HEK293 (cell line): ENCODE results near the gene CCDC190.

Experiments
- CTCF ChIA-PET: fragments of 350-600 bp; formaldehyde crosslinking; extraction: SDS; loops from one replicate; lab custom pipeline; 2021; ENCODE audit warnings: antibody characterized with exemption; lab: Yijun Ruan, JAX
- POLR2A ChIA-PET: fragments of 300-600 bp; formaldehyde crosslinking; extraction: SDS; loops from one replicate; lab custom pipeline; 2020; ENCODE audit warnings: antibody characterized with exemption, inconsistent platforms; lab: Yijun Ruan, JAX
- H3K27ac ChIP-seq: fragments of 200-500 bp; sonication (Bioruptor generic); 2 replicates; pipeline ENCODE4 v1.5.1; 2014; ENCODE audit warnings: low read depth, low read length, control low read depth, inconsistent platforms; ENCODE audit errors: extremely low read depth
- H3K36me3 ChIP-seq, 2 experiments: fragments of 200-500 bp in 1 of 2; sonication (Bioruptor generic) in 1 of 2; 1 replicate in 1 of 2; 2 replicates in 1 of 2; pipeline ENCODE4 v1.5.1; 2014 to 2017; ENCODE audit warnings: inconsistent platforms in 2 of 2, low read length in 2 of 2; ENCODE audit not compliant: control insufficient read depth in 2 of 2, insufficient read depth in 1 of 2
- H3K4me1 ChIP-seq: fragments of 200-500 bp; sonication (Bioruptor generic); 2 replicates; pipeline ENCODE4 v1.5.1; 2014; ENCODE audit warnings: mild to moderate bottlenecking, low read length, inconsistent platforms; ENCODE audit not compliant: control insufficient read depth, insufficient read depth
- H3K4me3 ChIP-seq: 2 replicates; pipeline ENCODE4 v1.5.1; 2011; ENCODE audit warnings: low read depth, mild to moderate bottlenecking, control low read depth, low read length, moderate library complexity
- H3K9me3 ChIP-seq: fragments of 200-500 bp; sonication (Bioruptor generic); 2 replicates; pipeline ENCODE4 v1.5.1; 2014; ENCODE audit warnings: low read depth, low read length, inconsistent platforms; ENCODE audit not compliant: control insufficient read depth, insufficient read depth
- BCL11B ChIP-seq: fragments of 450-650 bp; formaldehyde crosslinking; IDR thresholded peaks from 2 replicates; pipeline ENCODE4 v1.5.1; 2016; ENCODE audit warnings: low read depth, missing biosample characterization, missing genetic modification characterization
- GLIS2 ChIP-seq: fragments of 450-650 bp; formaldehyde crosslinking; IDR thresholded peaks from 2 replicates; pipeline ENCODE4 v1.5.1; 2016; ENCODE audit warnings: missing biosample characterization, missing genetic modification characterization
- KLF1 ChIP-seq: fragments of 450-650 bp; formaldehyde crosslinking; IDR thresholded peaks from 2 replicates; pipeline ENCODE4 v1.5.1; 2016; ENCODE audit warnings: missing biosample characterization, missing genetic modification characterization
- SALL2 ChIP-seq: fragments of 450-650 bp; formaldehyde crosslinking; IDR thresholded peaks from 2 replicates; pipeline ENCODE4 v1.5.0; 2017; ENCODE audit warnings: missing biosample characterization, mild to moderate bottlenecking, missing genetic modification characterization, borderline replicate concordance
- WT1 ChIP-seq: fragments of 450-650 bp; formaldehyde crosslinking; IDR thresholded peaks from 2 replicates; pipeline ENCODE4 v1.5.1; 2016; ENCODE audit warnings: missing biosample characterization, missing genetic modification characterization
- ZNF157 ChIP-seq: fragments of 450-650 bp; formaldehyde crosslinking; IDR thresholded peaks from 2 replicates; pipeline ENCODE4 v1.5.1; 2016; ENCODE audit warnings: missing biosample characterization, missing genetic modification characterization
- ZNF311 ChIP-seq: fragments of 450-650 bp; formaldehyde crosslinking; IDR thresholded peaks from 2 replicates; pipeline ENCODE4 v1.5.1; 2017; ENCODE audit warnings: missing biosample characterization, missing genetic modification characterization, borderline replicate concordance
- ZNF335 ChIP-seq: fragments of 450-650 bp; formaldehyde crosslinking; conservative IDR thresholded peaks from 2 replicates; pipeline ENCODE4 v1.5.1; 2016; ENCODE audit warnings: missing biosample characterization, missing genetic modification characterization
- ZNF585B ChIP-seq: fragments of 450-650 bp; formaldehyde crosslinking; IDR thresholded peaks from 2 replicates; pipeline ENCODE4 v1.5.1; 2016; ENCODE audit warnings: missing biosample characterization, missing genetic modification characterization
- ZNF610 ChIP-seq: fragments of 450-650 bp; formaldehyde crosslinking; IDR thresholded peaks from 2 replicates; pipeline ENCODE4 v1.5.1; 2016; ENCODE audit warnings: missing biosample characterization, missing genetic modification characterization, borderline replicate concordance
- ZNF621 ChIP-seq: fragments of 450-650 bp; formaldehyde crosslinking; IDR thresholded peaks from 2 replicates; pipeline ENCODE4 v1.5.1; 2017; ENCODE audit warnings: missing biosample characterization, missing genetic modification characterization
- ZNF629 ChIP-seq: fragments of 450-650 bp; formaldehyde crosslinking; IDR thresholded peaks from 2 replicates; pipeline ENCODE4 v1.5.1; 2017; ENCODE audit warnings: missing biosample characterization, missing genetic modification characterization
- ZNF658 ChIP-seq: fragments of 450-650 bp; formaldehyde crosslinking; IDR thresholded peaks from 2 replicates; pipeline ENCODE4; 2016; ENCODE audit warnings: missing biosample characterization, missing genetic modification characterization
- ZSCAN23 ChIP-seq: fragments of 450-650 bp; formaldehyde crosslinking; IDR thresholded peaks from 2 replicates; pipeline ENCODE4 v1.5.1; 2016; ENCODE audit warnings: missing biosample characterization, missing genetic modification characterization
- TF ChIP-seq, protein P1 (sequence below): fragments of 450-650 bp; formaldehyde crosslinking; conservative IDR thresholded peaks from 2 replicates; pipeline ENCODE4 v1.5.1; 2016; ENCODE audit warnings: low read depth, missing biosample characterization, missing genetic modification characterization
- TF ChIP-seq, protein P2 (sequence below): fragments of 450-650 bp; formaldehyde crosslinking; IDR thresholded peaks from 2 replicates; pipeline ENCODE4; 2016; ENCODE audit warnings: missing biosample characterization, missing genetic modification characterization
- TF ChIP-seq, protein P3 (sequence below): fragments of 450-650 bp; formaldehyde crosslinking; IDR thresholded peaks from 2 replicates; pipeline ENCODE4 v1.5.1; 2016; ENCODE audit warnings: missing biosample characterization, missing genetic modification characterization
- TF ChIP-seq, protein P4 (sequence below): fragments of 450-650 bp; formaldehyde crosslinking; IDR thresholded peaks from 2 replicates; pipeline ENCODE4 v1.5.1; 2017; ENCODE audit warnings: missing biosample characterization, missing genetic modification characterization

CCDC190 gene

DNA sequence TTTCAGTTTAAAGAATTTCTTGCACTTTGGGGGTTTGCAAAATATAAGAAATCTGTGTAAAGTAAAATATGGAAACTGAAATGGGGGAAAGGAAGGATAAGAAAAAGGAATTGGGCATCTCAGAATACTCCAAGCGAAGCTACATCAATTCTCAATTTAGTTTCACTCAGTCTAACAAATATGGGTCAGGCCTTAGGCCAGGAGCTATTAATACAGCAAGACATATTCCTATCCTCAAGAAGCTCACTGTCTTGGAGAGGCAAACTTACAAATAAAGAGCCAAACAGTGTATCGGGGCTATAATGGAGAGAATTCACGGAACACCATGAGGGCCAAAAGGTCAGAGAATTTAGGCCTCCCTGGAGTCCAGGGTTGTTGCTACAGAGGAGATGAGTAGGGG is 43.0 kb upstream of the CCDC190 start:
- peaks cover 2% of the 10 kb centered on the region; the same call in 1 of the 2 replicates for H3K4me1 ChIP-seq
- no peaks in the 10 kb centered on the region for H3K9me3 ChIP-seq
- H3K36me3 ChIP-seq = no peaks in the 10 kb centered on the region
- POLR2A ChIA-PET = no interaction called here
- TF ChIP-seq, protein P1, sequence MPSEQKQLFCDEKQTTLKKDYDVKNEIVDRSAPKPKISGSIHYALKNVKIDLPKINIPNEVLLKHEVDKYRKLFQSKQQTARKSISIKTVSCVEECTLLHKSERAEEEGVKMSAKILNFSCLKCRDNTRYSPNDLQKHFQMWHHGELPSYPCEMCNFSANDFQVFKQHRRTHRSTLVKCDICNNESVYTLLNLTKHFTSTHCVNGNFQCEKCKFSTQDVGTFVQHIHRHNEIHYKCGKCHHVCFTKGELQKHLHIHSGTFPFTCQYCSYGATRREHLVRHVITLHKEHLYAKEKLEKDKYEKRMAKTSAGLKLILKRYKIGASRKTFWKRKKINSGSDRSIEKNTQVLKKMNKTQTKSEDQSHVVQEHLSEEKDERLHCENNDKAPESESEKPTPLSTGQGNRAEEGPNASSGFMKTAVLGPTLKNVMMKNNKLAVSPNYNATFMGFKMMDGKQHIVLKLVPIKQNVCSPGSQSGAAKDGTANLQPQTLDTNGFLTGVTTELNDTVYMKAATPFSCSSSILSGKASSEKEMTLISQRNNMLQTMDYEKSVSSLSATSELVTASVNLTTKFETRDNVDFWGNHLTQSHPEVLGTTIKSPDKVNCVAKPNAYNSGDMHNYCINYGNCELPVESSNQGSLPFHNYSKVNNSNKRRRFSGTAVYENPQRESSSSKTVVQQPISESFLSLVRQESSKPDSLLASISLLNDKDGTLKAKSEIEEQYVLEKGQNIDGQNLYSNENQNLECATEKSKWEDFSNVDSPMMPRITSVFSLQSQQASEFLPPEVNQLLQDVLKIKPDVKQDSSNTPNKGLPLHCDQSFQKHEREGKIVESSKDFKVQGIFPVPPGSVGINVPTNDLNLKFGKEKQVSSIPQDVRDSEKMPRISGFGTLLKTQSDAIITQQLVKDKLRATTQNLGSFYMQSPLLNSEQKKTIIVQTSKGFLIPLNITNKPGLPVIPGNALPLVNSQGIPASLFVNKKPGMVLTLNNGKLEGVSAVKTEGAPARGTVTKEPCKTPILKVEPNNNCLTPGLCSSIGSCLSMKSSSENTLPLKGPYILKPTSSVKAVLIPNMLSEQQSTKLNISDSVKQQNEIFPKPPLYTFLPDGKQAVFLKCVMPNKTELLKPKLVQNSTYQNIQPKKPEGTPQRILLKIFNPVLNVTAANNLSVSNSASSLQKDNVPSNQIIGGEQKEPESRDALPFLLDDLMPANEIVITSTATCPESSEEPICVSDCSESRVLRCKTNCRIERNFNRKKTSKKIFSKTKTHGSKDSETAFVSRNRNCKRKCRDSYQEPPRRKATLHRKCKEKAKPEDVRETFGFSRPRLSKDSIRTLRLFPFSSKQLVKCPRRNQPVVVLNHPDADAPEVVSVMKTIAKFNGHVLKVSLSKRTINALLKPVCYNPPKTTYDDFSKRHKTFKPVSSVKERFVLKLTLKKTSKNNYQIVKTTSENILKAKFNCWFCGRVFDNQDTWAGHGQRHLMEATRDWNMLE (tag by site-specific recombination) = no peak
- TF ChIP-seq GLIS2 (tag by site-specific recombination) = no peak
- TF ChIP-seq, protein P2, sequence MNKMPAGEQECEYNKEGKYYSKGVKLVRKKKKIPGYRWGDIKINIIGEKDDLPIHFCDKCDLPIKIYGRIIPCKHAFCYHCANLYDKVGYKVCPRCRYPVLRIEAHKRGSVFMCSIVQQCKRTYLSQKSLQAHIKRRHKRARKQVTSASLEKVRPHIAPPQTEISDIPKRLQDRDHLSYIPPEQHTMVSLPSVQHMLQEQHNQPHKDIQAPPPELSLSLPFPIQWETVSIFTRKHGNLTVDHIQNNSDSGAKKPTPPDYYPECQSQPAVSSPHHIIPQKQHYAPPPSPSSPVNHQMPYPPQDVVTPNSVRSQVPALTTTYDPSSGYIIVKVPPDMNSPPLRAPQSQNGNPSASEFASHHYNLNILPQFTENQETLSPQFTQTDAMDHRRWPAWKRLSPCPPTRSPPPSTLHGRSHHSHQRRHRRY (tag by site-specific recombination) = no peak
- TF ChIP-seq, protein P3, sequence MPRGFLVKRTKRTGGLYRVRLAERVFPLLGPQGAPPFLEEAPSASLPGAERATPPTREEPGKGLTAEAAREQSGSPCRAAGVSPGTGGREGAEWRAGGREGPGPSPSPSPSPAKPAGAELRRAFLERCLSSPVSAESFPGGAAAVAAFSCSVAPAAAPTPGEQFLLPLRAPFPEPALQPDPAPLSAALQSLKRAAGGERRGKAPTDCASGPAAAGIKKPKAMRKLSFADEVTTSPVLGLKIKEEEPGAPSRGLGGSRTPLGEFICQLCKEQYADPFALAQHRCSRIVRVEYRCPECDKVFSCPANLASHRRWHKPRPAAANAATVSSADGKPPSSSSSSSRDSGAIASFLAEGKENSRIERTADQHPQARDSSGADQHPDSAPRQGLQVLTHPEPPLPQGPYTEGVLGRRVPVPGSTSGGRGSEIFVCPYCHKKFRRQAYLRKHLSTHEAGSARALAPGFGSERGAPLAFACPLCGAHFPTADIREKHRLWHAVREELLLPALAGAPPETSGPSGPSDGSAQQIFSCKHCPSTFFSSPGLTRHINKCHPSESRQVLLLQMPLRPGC = no peak
- TF ChIP-seq ZSCAN23 (tag by site-specific recombination) = no peak
- TF ChIP-seq ZNF585B = no peak
- TF ChIP-seq ZNF311 (tag by site-specific recombination) = no peak
- TF ChIP-seq, protein P4, sequence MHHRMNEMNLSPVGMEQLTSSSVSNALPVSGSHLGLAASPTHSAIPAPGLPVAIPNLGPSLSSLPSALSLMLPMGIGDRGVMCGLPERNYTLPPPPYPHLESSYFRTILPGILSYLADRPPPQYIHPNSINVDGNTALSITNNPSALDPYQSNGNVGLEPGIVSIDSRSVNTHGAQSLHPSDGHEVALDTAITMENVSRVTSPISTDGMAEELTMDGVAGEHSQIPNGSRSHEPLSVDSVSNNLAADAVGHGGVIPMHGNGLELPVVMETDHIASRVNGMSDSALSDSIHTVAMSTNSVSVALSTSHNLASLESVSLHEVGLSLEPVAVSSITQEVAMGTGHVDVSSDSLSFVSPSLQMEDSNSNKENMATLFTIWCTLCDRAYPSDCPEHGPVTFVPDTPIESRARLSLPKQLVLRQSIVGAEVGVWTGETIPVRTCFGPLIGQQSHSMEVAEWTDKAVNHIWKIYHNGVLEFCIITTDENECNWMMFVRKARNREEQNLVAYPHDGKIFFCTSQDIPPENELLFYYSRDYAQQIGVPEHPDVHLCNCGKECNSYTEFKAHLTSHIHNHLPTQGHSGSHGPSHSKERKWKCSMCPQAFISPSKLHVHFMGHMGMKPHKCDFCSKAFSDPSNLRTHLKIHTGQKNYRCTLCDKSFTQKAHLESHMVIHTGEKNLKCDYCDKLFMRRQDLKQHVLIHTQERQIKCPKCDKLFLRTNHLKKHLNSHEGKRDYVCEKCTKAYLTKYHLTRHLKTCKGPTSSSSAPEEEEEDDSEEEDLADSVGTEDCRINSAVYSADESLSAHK (tag by site-specific recombination) = no peak
- no peak for TF ChIP-seq ZNF629 (tag by site-specific recombination)
- no peak for TF ChIP-seq ZNF621
- no peak for TF ChIP-seq ZNF157 (tag by site-specific recombination)
- TF ChIP-seq ZNF658 = no peak
- TF ChIP-seq ZNF610 (tag by site-specific recombination) = no peak
- TF ChIP-seq SALL2 (tag by site-specific recombination) = no peak
- no peak overlapping the region for H3K4me3 ChIP-seq
- no peak overlapping the region for H3K27ac ChIP-seq
- CTCF ChIA-PET = interaction anchor here (0.7 to 1.6 kb wide), 3 partner anchors 110 to 167 kb away, joined by 3 to 4 read pairs (median 3); partner anchors contain the start of gene RGS4

DNA sequence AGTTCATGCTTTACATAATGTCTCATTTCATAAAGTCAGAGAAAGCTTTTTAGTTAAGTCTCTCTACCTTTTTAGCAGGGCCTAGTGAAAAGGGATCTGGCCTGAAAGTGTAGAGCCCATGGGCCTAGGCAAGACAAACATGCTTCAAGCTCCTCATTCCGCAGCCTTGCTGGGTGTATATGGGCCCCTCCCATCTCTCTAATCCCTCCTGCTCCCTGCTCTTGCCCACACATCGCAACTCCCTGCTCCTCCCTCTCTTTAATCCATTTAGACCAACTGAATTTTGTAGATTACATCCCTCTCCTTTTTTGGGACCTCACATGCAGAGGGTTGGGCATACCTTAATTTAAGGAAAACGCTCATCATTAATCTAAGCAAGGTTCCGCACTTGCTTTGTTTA is 42.3 kb upstream of the CCDC190 start:
- Histone ChIP-seq H3K4me3 (no peak overlapping the region), H3K4me1 (peaks cover 2% of the 10 kb centered on the region; the same call in 1 of the 2 replicates), H3K27ac (no peak overlapping the region), H3K36me3 (no peaks in the 10 kb centered on the region), H3K9me3 (no peaks in the 10 kb centered on the region)
- CTCF ChIA-PET = interaction anchor here (1.6 kb wide), 1 partner anchor 168 kb away, joined by 4 read pairs; no protein-coding TSS in a partner anchor
- POLR2A ChIA-PET = no interaction called here
- TF ChIP-seq BCL11B (tag by site-specific recombination) (no peak), KLF1 (peak; percentile 49; the same call in 1 of the 2 replicates), ZNF335 (tag by site-specific recombination) (no peak), WT1 (peak; percentile 89)
